KBM-7 (cell line): ENCODE results near the gene HSD17B11.
A peak's percentile ranks its signal among the peaks of the same experiment; 100 is the strongest.
"Not testable (repeated sequence)": the region's sequence is repeated elsewhere in the genome, so short reads cannot be mapped to it uniquely, and the experiment has no call there.

Experiments
- DNase-seq: peaks from one replicate; pipeline ENCODE4 v3.0.0-alpha.2; 2015
- in situ Hi-C: fragments of 300-500 bp; cut with MboI; formaldehyde crosslinking; loops from 2 replicates; pipeline ENCODE4 v1.14.3; 2020; ENCODE audit warnings: low sequenced_read_pairs, low pct_unique_long_range_greater_than_20kb, mixed read lengths

The HSD17B11 gene, protein sequence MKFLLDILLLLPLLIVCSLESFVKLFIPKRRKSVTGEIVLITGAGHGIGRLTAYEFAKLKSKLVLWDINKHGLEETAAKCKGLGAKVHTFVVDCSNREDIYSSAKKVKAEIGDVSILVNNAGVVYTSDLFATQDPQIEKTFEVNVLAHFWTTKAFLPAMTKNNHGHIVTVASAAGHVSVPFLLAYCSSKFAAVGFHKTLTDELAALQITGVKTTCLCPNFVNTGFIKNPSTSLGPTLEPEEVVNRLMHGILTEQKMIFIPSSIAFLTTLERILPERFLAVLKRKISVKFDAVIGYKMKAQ

DNA sequence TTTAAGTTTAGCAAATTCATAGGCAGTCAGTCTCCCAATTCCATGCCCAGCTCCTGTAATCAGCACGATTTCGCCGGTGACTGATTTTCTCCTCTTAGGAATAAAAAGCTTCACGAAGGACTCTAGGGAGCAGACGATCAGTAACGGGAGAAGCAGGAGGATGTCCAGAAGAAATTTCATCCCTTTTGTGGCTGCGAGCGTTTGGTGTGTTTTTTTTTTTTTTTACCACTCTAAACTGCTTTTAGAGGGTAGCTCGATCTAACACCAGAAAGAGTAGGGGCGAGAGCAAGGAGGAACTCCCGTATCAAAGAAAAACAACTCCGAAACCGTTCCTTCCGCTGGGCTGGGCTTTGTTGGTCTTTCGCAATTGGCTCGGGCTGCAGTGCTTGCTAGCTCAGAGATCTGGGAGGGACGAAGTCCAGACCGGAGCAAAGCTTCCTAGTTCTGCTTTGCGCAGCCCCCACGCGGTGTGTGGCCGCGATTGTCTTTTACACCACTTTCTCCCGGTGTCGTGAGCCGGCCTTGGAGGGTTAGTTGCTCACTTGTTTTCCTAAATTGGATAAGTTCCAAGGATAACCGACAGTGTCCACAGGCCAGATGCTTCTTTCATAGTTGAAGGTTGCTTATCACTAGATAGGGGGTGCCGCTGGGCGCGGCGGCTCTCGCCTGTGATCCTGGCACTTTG lies at the start of gene HSD17B11:
HSD17B11 (minus strand) TSS at position 298 of the 685 bp plus-strand sequence; CDS start at position 180, 118 bp downstream.
- in situ Hi-C loops = no loop called here
- peak; percentile 99 for DNase-seq

DNA sequence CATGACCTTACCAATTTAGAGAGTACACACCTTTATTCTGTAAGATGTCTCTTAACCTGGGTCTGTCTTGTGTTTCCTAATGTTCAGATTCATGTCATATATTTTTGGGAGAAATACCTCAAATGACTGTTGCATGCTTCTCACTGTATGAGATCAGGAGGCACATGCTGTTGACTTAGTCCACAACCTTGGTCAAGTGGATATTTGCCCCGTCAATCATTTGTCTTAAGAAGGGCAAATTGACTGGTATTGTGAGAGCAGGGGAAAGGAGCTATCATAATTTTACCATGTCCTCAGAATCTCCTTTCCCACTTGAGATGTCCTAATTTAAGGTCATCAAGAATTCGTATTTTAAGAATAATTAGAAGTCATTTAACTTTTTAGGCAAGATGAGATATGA lies 42.4 kb upstream of the HSD17B11 start:
- in situ Hi-C loops = no loop called here
- DNase-seq = no peak

DNA sequence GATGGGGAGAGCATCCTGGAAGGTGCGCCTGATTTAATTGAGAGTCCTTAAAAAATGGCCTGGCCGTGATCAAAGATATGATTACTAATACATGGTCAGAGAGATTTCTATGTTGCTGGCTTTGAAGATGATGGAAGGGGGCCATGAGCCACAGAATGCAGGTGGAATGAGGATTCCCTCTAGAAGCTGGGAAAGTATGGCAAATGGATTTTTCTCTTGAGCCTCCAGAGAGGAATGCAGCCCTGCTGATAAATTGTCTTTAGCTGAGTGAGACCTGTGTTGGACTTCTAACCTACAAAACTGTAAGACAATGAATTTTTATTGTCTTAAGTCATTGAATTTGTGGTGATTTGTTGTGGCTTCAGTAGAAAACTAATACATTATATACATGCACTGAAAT lies 39.0 kb upstream of the HSD17B11 start:
- in situ Hi-C loops = no loop called here
- DNase-seq = no peak

DNA sequence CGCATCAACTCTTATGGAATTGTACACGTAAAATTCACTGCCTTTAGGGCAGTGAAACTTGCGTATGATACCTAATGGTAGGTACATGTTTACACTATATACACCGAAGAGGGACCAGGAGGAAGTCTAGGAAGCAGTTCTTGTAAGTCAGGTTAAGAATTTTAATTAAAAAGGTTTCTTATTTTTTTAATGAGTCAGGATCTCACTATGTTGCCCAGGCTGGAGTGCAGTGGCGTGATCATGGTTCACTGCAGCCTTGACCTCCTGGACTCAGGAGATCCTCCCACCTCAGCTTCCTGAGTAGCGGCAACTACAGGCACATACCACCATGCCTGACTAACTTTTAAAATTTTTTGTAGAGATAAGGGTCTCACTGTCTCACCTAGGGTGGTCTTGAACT lies 38.0 kb upstream of the HSD17B11 start:
- no peak for DNase-seq
- in situ Hi-C loops = no loop called here

DNA sequence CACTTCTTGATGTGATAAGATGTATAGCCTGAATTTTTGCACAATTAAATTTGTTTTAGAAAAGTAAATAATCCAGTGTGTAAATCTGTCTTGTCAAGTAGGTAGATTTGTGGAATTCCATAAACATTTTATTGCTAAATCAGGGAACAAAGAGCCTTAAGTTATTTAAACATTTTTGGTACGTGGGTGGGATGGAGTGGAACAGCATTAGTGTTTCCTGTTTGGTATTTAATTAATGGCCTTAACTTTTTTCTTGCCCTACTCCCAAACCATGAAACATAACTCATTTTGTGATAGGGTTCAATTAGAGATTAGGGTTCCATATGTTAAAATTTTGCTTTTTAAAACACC lies 36.5 kb upstream of the HSD17B11 start:
- DNase-seq = no peak
- in situ Hi-C loops = no loop called here

DNA sequence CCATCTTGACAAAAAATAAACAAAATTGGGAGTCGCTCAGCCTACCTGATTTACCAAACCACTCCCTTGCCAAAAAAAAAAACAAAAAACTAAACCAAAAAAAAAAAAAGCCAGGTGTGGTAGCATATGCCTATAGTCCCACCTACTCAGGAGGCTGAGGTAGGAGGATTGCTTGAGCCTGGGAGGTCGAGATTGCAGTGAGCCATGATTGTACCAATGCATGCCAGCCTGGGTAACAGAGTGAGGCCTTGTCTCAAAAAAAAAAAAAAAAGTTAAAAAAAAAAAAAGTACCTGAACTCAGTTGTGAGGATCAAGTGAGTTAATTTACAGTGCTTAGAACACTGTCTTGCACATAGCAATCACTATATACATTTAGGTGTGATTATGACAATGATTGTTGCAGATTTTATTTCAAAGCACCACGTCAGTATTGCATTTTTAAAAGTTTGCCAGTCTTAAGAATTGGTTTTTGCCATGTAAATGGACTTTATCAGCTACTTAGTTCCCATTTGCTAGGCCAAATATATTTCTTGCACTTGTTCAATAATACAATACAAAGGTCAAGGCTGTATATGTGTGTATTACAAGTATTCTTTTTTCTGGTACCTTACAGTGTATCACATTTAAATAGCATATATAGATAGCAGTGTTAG lies 36.0 kb upstream of the HSD17B11 start:
- no peak for DNase-seq
- in situ Hi-C loops = no loop called here

DNA sequence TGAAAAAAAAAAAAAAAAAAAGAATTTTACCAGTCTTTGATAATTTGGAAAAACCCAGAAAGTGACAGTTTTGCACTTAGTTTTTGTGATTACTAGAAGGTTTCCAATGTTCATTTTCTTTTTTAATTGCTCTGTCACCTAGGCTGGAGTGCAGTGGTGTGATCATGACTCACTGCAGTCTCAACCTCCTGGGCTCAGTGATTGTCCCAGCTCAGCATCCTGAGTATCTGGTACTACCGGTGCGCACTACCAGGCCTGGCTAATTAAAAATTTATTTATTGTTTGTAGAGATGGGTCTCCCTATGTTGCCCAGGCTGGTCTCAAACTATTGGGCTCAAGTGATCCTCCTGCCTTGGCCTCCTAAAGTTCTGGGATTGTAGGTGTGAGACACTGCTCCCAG lies 34.7 kb upstream of the HSD17B11 start:
- in situ Hi-C loops = no loop called here
- DNase-seq = no peak

DNA sequence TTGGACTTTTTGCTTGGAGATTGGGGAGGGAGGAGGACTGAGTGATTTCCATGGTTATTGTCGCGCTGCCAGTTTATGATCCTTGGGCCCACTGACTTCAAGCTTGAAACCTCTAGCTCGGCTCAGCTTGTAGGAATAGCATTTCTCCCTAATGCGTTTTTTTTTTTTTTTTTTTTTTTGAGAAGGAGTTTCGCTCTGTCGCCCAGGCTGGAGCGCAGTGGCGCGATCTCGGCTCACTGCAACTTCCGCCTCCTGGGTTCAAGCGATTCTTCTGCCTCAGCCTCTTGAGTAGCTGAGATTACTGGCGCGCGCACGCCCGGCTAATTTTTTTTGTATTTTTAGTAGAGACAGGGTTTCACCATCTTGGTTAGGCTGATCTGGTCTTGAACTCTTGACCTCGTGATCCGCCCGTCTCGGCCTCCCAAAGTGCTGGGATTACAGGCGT lies 33.1 kb upstream of the HSD17B11 start:
- DNase-seq, in situ Hi-C loops: not testable (repeated sequence)

DNA sequence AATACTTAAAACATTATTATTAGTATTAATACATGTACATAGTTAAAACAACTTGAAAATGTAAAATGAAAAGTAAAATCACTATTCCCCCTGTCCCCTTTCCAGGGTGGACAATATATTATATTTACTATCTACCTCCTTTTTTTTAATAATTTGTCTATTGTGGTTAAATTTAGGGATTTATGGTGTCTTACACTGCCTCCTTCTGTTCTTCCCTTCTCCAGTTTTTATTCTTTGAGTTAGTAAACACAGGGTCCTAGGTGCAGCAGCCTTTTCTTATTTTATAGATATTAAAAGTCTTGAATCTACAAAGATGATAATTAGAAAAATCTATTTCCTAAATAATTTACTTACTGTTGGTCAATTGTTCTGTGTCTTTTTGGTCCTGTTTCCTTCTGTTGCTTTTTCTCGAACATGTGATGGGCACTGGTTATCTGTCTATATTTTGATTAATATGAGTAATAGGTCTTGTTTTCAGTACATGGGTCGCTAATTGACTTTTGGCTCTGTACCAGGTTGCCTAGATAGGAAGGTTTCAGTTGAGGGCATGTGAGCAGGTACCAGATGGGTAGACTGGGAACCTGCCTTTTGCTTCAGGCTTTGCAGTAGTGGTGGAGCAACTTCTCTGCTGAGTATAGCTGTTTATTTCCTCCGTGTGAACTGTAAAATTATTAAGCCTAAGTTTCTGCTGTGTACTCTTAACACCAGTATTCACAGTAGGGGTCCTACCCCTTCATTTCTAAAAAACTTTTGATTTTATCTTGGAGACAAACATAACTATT lies 32.5 kb upstream of the HSD17B11 start:
- in situ Hi-C loops = no loop called here
- peak; percentile 34 for DNase-seq

DNA sequence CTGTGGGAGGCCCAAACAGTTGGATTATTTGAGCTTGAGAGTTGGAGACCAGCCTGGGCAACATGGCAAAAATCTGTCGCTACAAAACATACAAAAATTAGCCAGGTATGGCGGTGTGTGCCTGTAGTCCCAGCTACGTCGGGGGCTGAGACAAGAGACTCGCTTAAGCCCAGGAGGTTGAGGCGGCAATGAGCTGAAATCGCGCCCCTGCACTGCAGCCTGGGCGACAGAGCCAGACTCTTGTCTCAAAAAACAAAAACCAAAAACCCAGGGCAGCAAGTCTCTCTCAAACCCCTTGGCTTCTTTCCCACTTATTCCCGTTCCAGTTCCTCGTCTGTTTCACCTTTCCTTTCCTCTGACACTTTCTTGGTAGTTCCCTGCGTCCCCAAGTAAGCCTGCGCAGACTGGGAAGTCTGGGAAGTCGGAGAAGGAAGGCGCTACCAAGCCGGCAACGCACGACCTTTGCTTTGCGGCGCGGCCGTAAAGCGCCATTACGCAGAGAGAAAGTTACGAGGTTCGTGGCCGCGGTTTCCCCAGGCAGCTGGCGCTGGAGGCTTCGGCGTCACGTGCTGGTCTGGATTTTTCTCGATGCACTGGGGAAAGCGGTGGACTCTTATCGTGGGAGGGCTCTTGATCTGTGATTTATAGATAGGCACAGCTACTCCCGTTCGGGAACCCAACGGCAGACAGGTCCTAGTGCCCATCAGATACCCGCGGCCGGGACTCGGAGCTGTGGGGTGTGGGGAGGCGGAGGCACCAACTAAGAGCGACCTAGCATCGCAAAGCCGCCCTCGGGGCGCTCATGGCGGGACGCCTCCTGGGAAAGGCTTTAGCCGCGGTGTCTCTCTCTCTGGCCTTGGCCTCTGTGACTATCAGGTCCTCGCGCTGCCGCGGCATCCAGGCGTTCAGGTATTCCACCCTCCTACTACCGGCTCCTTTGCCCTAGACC lies 31.4 kb upstream of the HSD17B11 start, which contains the start of gene NUDT9:
NUDT9 (plus strand) TSS at position 470 of the 949 bp plus-strand sequence; CDS start at position 803, 333 bp downstream.
- in situ Hi-C loops = no loop called here

DNA sequence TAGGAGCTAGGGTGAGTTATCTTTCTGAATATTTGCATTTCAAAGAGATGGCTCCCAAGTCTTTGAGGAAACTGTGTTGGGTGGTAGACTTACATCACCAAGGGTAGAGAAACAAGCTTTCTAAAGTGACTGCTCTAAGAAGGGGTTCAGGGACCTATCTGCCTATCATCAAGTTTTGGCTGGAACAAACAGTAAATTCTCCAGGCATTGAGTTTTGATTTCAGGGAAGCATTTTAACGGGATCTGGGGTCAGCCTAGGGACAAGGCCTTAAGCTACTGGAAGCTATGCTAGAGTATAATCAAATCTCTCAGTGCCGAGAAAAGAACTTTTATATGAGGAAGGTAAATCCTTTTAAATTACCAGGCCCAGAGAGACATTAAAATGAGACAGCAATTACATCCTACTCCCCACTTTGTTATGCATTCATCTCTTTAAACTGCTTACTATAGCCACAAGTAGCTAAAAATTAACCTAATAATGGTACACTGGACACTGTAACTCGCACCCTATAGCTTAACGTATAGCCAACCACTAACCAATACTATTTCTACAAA lies 29.4 kb upstream of the HSD17B11 start:
- in situ Hi-C loops = no loop called here
- DNase-seq = no peak

More for the DNA sequence above, 31.4 kb upstream of the HSD17B11 start, which contains the start of gene NUDT9:
- DNase-seq = peak; percentile 97

DNA sequence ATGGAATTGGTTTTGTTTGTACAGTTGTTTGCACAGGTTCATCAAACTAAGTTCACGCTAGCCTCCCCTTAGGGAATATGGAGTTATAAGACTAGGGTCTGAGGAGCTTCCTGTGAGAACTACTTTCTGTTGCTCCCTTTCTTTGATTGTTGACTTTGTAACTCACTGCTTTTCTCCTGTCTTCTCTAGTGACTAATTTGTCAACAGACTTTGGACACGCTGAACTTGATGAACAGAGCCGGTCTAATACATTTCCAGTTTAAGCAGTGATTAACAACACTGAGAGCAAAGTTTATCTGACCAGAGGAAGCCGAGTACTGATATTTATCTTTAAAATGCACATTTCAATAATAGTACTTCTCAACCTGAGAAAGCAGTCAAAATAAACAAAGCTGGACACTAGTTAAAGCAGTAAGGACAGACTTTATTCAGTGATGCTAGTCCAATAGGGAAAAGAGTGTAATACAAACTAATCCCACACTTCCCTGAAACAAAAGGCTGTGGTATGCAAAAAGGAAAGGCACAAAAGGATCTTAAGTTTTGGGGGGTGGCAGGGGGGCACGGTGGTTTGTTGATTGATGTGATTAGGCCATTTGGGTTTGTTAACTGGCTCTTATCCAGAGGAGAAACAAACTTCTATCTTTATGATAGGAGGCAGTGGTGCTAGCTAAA lies 28.7 kb upstream of the HSD17B11 start:
- no peak for DNase-seq
- in situ Hi-C loops = no loop called here

DNA sequence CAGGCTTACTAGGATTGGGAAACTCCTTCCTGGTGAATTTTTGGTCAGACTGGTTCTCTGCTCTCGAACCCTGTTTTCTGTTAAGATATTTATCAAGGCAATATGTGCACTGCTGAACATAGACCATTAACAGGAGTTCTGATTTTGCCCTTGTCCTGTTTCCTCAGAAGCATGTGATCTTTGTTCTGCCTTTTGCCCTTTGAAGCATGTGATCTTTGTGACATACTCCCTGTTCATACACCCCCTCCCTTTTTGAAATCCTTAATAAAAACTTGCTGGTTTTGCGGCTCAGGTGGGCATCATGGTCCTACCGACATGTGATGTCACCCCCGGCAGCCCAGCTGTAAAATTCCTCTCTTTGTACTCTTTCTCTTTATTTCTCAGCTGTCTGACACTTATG lies 27.4 kb upstream of the HSD17B11 start:
- DNase-seq = not testable (repeated sequence)

DNA sequence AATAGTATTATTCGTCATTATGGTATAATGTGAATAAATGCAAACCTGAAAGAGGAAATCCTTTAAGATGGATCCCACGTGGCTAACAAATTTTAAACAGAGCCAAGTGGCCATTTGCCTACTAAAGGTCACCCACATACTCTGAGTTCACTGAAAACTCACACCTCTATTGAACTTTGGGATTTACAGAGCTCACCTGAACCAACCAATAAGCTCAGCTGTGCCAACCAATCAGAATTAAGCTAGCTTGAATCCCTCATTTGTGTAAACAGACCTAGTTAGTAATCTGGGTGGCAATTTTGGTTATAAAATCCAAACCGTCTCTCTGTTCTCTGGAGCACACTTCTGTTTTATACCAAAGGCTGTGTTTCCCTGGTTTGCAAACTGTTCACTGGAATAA lies 26.0 kb upstream of the HSD17B11 start:
- in situ Hi-C loops = no loop called here

More for the DNA sequence above, 27.4 kb upstream of the HSD17B11 start:
- in situ Hi-C loops = not testable (repeated sequence)

DNA sequence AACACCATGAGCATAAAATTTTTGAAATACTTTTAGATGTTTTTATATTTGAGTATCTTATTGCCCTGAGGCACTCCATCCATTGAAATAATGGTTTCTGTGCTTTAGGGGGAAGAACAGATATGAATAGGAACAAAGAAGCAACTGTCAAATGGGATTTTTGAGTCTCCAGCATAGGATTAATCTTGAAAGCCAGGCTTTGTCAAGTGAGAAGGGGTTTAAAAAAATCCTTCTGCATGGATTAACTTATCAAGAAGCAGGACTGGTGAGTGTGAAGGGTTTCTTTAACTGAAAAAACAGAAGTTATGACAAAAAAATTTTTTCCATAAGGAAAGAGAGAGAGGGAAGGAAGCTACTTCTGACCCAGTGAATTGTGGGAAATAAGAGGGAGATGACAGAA lies 23.8 kb upstream of the HSD17B11 start:
- in situ Hi-C loops = no loop called here
- DNase-seq = no peak

More for the DNA sequence above, 26.0 kb upstream of the HSD17B11 start:
- no peak for DNase-seq

DNA sequence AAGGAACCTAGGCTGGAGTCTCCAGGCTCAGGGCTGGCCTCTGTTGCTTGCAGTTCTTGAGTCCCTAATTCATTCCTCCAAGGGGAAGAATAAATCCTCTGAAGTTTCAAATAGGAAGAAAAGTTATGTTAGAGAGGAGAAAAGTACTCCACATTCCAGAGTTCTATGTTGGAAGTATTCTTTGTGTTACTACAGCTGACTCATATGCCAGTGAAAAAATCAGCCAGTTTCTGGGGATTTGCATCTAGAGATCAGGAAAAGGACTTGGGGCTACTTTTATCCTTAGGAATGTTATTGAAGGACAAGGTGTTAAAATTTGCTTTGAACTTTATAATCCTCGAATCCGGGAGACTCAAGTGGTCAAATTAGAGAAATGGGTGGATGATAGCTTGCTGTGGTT lies 19.7 kb upstream of the HSD17B11 start:
- in situ Hi-C loops = no loop called here

DNA sequence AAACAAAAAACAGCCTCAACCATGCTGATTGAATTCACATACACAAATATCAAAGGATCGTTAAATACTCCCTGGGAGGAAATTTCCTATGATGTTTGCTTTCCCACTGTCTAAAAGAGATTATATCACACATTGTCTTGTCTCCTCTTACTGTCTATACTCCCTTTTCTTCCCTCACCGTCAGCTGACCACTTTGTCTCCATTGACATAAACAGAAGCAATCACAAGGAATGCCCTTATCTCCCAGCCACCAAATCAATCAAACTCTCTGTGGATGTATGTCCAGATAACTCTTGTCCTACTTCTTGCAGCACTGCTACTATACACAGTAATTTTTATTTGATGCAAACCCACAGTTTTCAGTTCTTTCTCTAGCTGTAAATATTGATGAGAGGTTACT lies 19.2 kb upstream of the HSD17B11 start:
- no peak for DNase-seq
- in situ Hi-C loops = no loop called here

More for the DNA sequence above, 19.7 kb upstream of the HSD17B11 start:
- DNase-seq = no peak
